HG03060 (cell line): Measurements from ENCODE around the gene DLK2.
"Not testable (repeated sequence)": the region's sequence is repeated elsewhere in the genome, so short reads cannot be mapped to it uniquely, and the experiment has no call there.

Experiments
- ATAC-seq: cut with Tn5 transposase; IDR thresholded peaks from one replicate; pipeline ENCODE4 v1.9.1; 2021; ENCODE audit warnings: low read depth, moderate number of reproducible peaks; ENCODE audit not compliant: unreplicated experiment

The DLK2 gene

DNA sequence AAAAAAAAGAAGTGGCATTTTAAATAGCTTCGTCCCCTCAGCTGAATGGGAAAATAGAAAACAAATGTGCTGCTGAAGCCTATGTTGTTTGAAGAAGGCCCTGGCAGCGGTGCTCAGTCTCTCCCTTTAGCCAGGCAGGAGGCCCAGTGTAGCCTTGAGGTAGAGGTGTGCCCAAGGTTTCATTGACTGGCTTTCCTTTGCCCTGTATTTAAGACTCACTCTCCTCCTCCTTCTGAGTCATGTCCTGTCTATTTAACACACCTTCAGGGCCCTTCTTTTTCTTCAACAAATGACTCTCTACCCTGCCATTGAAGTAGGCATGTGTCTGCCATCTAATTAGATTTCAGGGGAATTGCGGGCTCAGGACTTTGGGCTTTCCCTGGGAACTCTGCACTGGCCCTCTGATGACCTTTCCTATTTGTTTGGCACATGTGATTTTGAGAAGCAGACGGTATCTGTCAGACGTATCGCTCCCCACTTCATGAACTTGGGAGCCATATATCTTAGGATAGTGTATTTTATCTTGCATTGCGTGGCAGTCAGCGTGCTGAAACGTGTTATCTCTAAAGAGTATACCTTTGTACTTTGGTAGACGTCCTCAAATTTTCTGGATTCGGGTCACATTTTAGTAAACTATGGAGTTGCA lies 26.4 kb upstream of the DLK2 start:
- no peak for ATAC-seq

DNA sequence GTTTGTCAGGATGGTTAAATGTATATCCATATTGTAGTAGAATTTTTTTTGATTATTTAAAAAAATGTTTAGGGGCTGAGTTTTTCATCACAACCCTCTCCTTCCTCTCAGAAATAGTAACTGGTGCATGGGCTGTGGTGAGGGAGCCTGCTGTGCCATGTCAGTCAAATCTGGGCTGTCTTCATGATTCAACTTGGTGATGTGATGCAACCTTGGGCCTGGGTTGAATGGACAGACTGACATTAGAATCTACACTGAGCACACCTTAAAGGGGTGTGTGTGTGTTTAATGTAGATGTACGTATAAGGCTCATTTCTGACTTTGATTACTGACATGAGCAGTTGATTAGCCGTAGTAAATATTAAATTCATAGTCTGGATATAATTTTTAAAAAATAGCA lies 25.7 kb upstream of the DLK2 start:
- ATAC-seq = no peak

DNA sequence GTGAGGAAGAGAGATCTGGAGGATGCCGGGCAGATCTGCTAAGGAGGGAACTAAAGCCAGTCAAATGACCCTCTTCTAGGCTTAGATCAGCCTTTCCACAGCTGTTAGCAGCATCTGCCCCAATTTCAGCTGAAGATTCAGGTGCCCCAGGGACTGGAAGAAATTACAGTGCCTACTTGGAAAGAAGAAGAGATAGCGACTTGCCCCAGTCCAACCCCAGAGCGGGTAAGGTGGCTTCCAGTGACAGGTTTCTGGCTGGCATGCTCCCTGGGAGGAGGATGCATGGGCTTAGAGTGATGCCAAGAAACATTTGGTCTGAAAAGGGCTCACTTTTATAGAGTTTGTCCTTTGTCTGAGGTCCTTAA lies 22.6 kb upstream of the DLK2 start:
- no peak for ATAC-seq

DNA sequence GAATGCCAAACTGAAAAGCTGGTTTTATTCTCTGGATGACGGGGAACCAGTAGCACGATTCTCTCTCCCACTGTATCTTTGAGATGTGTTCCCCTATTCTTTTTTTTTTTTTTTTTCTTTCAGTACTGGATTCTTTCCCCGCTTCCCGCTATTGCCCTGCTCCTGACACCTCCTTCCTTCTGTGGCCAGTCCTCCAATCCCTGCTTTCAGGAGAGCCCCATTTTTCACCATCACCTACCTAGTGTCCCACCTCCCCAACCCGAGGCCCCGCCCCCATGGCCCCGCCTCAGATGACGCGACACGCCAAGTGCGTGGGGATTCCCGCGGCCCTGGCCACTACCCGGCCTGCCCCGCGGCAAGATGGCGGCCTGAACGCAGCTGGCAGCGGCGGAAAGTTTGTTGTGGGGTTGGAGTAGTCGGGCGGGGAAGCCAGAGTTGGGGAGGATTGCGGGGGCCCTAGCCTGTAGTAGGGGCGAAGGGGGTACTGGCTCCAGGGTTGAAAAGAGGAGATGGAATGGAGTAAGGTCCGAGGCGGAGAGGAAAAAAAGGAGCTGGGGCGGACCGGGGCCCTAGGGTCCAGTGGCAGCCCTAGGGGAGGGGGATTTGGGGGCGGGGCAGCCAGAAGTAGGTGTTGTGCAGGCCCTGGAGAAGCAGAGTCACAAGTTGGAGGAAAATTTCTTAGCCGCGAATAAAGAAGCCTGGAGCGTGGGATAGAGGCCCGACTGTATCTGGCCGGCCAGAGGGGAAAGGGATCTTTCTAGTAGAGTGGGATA lies 22.1 kb upstream of the DLK2 start, which contains the start of gene TJAP1:
Gene TJAP1 (plus strand): TSS at position 336 of the 773 bp plus-strand sequence. CDS start 21,432 bp downstream, outside the sequence.
- no peak for ATAC-seq

DNA sequence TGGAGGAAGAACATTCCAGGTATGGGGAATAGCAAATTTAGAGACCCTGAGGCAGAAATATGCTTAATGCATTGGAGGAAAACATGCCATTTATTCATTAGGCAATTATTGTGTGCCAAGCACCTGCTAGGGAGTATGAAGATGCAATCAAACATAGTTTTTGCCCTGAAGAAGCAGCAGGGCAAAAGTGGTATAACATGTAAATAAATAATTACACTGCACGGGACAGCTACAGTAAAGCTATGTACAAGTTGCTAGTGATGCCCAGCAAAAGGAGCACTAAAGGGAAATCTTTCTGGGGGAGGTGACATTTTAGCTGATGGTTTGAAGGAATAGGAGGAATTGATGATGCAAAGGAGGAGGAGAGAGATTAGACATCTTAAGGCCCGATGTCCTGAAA lies 21.4 kb upstream of the DLK2 start:
- ATAC-seq = no peak

DNA sequence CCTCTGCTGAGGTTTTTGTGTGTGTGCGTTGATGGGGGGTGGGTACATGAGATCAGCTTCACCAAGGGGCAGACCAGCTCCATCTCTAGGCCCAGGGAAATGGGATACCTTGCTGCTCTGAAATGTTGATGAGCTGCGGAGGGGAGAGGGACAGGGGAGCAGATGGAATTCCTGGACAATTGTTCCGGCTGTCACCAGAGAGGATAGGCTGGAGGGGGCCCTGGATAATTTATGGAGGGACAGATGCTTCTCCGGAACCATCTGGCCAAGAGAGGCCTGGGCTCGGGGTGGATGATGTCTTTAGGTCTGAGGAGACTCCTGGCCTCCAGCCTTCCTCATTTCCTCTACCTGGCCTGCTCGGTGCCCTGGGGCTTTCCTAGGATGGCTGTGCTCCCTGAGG lies 20.2 kb upstream of the DLK2 start:
- no peak for ATAC-seq

DNA sequence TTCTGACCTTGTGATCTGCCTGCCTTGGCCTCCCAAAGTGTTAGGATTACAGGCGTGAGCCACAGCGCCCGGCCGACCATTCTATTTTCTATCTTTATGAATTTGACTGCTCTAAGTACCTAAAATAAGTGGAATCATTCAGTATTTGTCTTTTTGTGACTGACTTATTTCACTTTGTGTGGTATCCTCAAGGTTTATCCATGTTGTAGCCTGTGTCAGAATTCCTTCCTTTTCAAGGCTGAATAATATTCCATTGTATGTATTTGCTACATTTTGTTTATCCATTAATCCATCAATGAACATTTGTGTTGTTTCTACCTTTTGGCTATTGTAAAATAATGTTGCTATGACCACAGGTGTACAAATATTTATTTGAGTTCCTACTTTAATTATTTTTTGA lies 17.2 kb upstream of the DLK2 start:
- ATAC-seq = no peak

DNA sequence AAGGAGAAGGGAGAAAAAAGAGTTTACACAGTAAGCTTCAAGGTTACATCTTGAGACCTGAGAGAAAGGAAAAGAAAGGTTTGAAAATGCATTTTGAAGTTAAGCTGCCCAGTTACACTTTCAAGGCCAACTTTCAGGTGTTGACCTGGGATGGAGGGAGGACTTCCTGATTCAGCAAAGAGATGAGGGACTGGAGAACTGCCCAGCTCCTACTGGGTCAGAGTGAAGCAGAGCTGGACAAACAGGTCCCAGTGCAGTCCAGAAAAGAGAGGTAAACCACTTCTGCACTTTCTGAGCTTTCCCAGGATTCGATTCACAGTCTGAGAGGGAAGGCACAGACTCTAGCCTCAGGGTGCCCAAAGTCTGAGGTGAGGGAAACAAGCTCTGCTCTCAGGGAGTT lies 16.1 kb upstream of the DLK2 start:
- ATAC-seq = no peak

DNA sequence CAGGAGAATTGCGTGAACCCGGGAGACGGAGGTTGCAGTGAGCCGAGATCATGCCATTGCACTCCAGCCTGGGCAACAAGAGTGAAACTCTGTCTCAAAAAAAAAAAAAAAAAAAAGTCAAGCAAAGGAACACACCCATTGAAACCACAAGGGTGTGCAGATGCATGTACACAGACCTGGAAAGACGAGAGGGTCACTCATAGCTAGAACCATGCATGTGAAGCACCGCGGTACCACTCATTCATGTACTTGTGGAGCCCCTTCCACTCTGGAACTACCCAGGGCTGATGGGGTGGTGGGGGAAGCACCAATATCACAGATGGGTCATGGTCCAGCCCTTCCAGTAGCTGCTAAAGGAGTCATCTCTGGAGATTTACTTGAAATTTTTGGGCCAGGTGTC lies 14.6 kb upstream of the DLK2 start:
- no peak for ATAC-seq

DNA sequence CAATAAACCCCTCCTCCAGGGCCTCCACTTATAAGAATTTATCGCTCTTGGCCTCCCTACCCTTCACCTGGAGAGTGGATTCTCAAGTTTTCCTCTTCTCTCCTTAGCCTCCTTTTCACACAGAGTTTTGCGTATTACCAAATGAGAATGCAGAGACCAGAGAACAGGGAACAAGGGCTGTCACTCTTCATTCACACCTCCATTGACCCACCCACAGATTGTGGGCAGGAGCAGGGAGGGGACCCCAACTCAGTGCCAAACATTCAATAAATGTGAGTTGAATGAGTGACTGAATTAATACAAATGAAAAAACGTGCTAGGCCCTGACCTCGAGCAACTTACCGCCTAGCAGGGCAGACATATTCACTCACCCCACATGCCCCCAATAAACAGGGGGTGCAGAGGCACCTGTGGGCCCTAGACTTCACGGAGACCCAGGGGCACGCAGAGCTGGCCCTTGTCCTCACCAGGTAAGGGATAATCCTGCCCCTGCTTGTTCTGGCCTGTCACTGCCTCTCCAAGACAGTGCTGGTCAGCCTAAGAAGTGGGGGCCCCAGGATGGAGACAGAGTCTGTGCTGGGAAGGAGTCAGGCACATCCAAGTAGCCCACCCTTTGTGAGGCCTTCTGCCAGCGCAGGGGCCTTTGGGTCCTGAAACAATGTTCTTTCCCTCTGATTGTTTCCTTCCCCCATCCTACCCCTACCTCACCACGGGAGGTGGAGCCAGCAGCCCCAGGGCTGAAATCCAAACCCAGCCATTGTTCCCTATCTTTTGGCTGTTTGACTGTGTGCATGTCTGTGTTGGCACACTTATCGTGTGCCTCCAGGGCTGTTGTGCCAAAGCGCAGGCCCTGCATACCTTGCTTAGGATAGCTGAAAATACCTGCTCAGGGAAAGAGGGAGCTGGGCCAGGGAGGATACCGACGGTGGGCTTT lies 13.7 kb upstream of the DLK2 start:
- no peak for ATAC-seq

DNA sequence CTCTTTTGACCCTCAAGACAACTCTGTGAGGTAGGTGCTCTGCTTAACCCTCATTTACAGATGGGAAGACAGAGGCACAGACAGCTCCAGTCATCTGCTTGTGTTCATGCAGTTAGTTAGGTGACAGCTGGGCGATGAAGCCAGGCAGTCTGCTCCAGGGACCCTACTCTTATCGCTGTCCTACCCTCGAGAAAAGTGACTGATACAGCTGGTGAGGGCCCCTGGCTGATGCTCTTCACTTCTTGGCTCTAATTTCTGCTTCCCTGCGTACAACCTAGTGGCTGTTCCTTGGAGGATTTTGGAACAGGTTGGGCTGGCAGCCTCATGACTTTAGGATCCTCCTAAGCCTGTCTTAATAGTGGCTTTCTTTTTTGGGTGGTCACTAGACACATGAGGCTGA lies 12.9 kb upstream of the DLK2 start:
- ATAC-seq = no peak

DNA sequence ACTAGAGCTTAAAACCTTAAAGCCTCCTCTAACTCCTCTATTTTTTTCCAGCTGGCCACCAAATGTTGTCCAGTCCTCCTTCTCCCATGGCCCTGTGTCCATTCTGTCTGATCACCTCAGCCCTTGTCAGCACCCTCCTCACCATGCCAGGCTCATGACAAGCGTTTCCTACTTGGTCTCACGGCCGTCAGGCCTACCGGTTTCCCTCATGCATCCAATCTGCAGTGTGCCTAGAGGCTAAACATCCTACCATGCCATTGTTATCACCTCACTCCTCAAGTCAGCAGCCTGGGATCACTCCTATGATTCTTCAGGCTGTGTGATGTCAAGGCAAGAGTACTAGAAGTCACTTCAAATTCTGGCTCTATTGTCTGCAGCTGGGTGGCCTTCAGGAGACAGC lies 12.4 kb upstream of the DLK2 start:
- ATAC-seq = no peak

DNA sequence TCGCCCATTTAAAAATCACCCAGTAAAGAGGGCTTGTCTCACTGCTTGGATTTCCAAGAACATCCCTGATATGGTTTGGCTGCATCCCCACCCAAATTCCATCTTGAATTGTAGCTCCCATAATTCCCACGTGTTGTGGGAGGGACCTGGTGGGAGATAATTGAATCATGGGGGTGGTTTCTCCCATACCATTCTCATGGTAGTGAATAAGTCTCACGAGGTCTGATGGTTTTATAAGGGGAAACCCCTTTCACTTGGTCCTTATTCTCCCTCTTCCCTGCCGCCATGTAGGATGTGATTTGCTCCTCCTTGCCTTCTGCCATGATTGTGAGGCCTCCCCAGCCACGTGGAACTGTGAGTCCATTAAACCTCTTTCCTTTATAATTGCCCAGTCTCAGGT lies 11.9 kb upstream of the DLK2 start:
- ATAC-seq = not testable (repeated sequence)

DNA sequence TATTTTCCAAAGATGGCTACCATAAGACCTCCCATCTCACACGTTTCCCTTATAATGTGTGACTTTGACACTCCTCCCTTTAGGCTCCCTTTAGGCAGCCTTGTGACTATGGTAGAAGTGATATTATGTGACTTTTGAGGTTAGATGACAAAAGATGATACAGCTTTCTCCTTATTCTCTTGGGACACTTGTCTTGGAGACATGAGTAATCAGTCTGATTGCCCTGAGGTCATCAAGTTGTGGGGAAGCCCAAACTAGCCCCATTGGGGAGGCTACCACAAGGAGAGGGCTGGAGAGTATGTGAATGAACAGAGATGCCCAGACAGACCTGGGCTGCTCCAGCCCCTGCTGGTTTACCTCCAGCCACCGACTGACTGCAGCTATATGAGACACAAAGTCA lies 10.6 kb upstream of the DLK2 start:
- ATAC-seq = no peak

DNA sequence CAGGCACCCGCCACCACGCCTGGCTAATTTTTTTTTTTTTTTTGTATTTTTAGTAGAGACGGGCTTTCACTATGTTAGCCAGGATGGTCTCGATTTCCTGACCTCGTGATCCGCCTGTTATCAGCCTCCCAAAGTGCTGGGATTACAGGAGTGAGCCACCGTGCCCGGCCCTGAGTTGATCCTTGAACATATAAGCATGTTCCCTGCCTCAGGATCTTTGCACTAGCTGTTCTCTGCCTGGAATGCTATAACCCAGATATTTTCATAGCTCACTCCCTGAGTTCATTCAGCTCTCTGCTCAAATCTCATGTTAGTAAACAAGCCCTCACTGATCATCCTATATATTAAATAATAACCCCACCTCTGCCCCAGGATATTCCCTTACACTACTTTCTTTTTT lies 9.0 kb upstream of the DLK2 start:
- ATAC-seq = no peak

DNA sequence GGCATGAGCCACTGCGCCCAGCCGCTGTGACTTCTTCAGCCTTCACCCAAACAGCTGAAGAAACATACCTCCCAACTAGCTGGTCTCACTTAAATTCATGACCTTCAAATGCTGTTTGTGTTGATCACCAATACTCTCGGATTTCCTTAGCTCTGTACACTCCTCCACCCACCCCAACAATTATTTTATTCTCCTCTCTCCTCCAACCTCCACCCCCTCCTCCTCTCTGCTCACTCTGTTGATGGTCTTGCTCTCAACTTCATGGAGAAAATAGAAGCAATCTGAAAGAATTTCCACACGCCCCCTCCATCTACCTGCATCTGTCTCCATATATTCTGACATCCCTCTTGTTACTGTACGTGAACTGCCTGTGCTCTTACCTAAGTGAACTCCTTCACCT lies 6.6 kb upstream of the DLK2 start:
- ATAC-seq = no peak

DNA sequence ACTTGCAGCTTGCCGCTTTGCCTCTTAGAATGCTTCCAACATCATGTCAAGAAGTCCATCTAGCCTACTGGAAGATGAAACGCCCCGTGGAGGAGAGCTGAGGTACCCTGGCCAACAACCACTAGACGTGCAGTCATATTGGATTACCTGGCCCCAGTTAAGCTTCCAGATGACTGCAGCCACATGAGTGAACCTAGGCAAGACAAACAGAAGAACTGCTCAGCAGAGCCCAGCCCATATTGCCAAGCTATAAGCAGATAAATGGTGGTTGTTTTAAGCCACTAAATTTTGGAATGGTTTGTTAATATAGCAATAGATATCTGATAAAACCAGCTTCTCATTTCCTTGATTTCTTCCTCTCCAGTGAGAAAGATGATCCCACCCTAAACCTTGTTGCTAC lies 4.7 kb upstream of the DLK2 start:
- ATAC-seq = no peak

DNA sequence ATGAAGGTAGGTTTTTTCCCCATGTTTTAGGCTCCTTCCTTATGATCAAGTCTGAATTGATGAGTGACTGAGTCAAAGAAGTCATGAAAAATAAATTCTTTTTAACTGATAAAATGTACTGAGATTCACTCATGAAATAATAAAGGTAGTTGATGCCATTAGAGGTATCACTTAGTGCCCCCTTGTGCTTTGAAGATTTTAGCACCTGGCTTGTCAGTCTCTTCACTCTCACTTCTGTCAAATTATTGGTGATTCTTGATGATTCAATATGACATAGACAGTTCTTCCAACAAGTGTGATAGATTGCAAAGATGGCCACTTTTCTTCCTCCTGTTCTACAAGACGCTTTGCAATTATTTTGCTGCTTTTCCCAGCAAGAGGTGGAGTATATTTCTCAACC lies 4.2 kb upstream of the DLK2 start:
- no peak for ATAC-seq

DNA sequence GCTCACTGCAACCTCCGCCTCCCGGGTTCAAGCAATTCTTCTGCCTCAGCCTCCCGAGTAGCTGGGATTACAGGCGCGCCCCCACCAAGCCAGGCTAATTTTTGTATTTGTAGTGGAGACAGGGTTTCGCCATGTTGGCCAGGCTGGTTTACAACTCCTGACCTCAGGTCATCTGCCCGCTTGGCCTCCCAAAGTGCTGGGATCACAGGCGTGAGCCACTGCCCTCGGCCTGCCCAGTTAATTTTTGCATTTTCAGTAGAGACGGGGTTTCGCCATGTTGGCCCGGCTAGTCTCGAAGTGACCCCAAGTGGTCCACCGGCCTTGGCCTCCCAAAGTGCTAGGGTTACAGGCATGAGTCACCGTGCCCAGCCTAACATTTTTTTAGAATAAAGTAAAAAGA lies 2.8 kb upstream of the DLK2 start:
- not testable (repeated sequence) for ATAC-seq

DNA sequence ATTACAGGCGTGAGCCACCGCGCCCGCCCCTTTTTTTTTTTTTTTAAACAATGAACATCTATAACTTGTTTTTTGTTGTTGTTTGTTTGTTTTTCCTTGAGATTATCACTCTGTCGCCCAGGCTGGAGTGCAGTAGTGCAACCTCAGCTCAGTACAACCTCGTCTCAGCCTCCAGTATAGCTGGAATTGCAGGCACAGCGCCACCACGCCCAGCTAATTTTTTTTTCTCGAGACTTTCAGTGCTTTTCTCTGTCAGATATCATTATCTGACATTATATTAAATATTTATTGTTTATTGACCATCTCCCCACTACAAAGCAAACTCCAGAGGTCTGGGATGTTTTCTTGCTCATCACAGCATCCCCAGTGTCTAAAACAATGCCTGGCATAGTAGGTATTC lies 2.3 kb upstream of the DLK2 start:
- ATAC-seq = no peak
